SW 1271 (cell line): ENCODE data around the gene NUP107.
A peak's percentile ranks its signal among the peaks of the same experiment; 100 is the strongest.
"Not testable (repeated sequence)": the region's sequence is repeated elsewhere in the genome, so short reads cannot be mapped to it uniquely, and the experiment has no call there.

Source experiments
- DNase-seq, 2 experiments: peaks; one replicate each; lab custom pipeline; 2025; lab: John Stamatoyannopoulos, UW

The NUP107 gene

GRCh38 chr12:68686595-68687521 is at the start of gene NUP107:
TSS of gene NUP107 (plus strand) at chr12:68686978. CDS start at chr12:68687066, 88 bp downstream.
- DNase-seq, result peak; percentile 95 to 97

- not testable (repeated sequence) for DNase-seq
These were observed 49.3 kb upstream of the NUP107 start for GRCh38 chr12:68637439-68637838.

- DNase-seq, result no peak
These were observed 48.6 kb upstream of the NUP107 start for GRCh38 chr12:68638171-68638570.

- DNase-seq, result no peak
These were observed 47.9 kb upstream of the NUP107 start for GRCh38 chr12:68638721-68639395.

- no peak for DNase-seq
These were observed 47.4 kb upstream of the NUP107 start for GRCh38 chr12:68639396-68639767.

GRCh38 chr12:68641138-68641537 is 45.6 kb upstream of the NUP107 start:
- no peak for DNase-seq

GRCh38 chr12:68646484-68646883 is 40.3 kb upstream of the NUP107 start:
- DNase-seq, result no peak

- no peak for DNase-seq
These were observed 39.3 kb upstream of the NUP107 start for GRCh38 chr12:68647507-68647906.

GRCh38 chr12:68648179-68648578 is 38.6 kb upstream of the NUP107 start:
- DNase-seq, result no peak

GRCh38 chr12:68665016-68665569 is 21.7 kb upstream of the NUP107 start:
- DNase-seq, result no peak

GRCh38 chr12:68667291-68667690 is 19.5 kb upstream of the NUP107 start:
- DNase-seq, result no peak

GRCh38 chr12:68667896-68668295 is 18.9 kb upstream of the NUP107 start:
- no peak for DNase-seq

GRCh38 chr12:68671179-68671578 is 15.6 kb upstream of the NUP107 start:
- no peak for DNase-seq

- no peak for DNase-seq
These were observed 13.0 kb upstream of the NUP107 start for GRCh38 chr12:68673788-68674187.

GRCh38 chr12:68674376-68674775 is 12.4 kb upstream of the NUP107 start:
- no peak for DNase-seq

GRCh38 chr12:68675101-68675842 is 11.5 kb upstream of the NUP107 start:
- DNase-seq, result no peak

- not testable (repeated sequence) for DNase-seq
These were observed 9.9 kb upstream of the NUP107 start for GRCh38 chr12:68676854-68677253.

- DNase-seq, result no peak
These were observed 550 bp upstream of the NUP107 start for GRCh38 chr12:68686262-68686594.

- no peak for DNase-seq
These were observed 8.7 kb downstream of the NUP107 start for GRCh38 chr12:68695454-68695853.

- no peak for DNase-seq
These were observed 12.7 kb downstream of the NUP107 start for GRCh38 chr12:68699486-68699885.

- no peak for DNase-seq
These were observed 41.0 kb downstream of the NUP107 start for GRCh38 chr12:68727776-68728175.

- no peak for DNase-seq
These were observed 46.9 kb downstream of the NUP107 start for GRCh38 chr12:68733661-68734071.
